Hematopoietic multipotent progenitor cell treated with erythropoietin and hydrocortisone succinate and interleukin-3 and kit ligand, for 6 days (in vitro differentiated cells): Measurements from ENCODE around the gene SBF2.

ENCODE experiments used
- DNase-seq: peaks from one replicate; pipeline ENCODE4 v3.0.0-alpha.2; 2015

SBF2 gene

GRCh38 chr11:9884601-9885000 is 409.4 kb downstream of the SBF2 start:
- no peak for DNase-seq

GRCh38 chr11:9880657-9881056 is 413.4 kb downstream of the SBF2 start:
- no peak for DNase-seq

- DNase-seq = no peak
Measured at GRCh38 chr11:9878936-9879335, 415.1 kb downstream of the SBF2 start.

- no peak for DNase-seq
Measured at GRCh38 chr11:9876331-9876730, 417.7 kb downstream of the SBF2 start.

GRCh38 chr11:9875862-9876261 is 418.2 kb downstream of the SBF2 start:
- no peak for DNase-seq

GRCh38 chr11:9875399-9875798 is 418.6 kb downstream of the SBF2 start:
- DNase-seq = no peak

GRCh38 chr11:9874466-9874865 is 419.6 kb downstream of the SBF2 start:
- DNase-seq = no peak

GRCh38 chr11:9868641-9869040 is 425.4 kb downstream of the SBF2 start:
- DNase-seq = no peak

GRCh38 chr11:9862981-9863380 is 431.0 kb downstream of the SBF2 start:
- DNase-seq = no peak

- peak; percentile 90 for DNase-seq
Measured at GRCh38 chr11:9861860-9862725, 431.9 kb downstream of the SBF2 start.

GRCh38 chr11:9859554-9860305 is 434.3 kb downstream of the SBF2 start:
- DNase-seq = no peak

GRCh38 chr11:9858822-9859221 is 435.2 kb downstream of the SBF2 start:
- DNase-seq = peak; percentile 37

- DNase-seq = no peak
Measured at GRCh38 chr11:9858218-9858617, 435.8 kb downstream of the SBF2 start.

- no peak for DNase-seq
Measured at GRCh38 chr11:9855579-9856287, 438.3 kb downstream of the SBF2 start.

- DNase-seq = no peak
Measured at GRCh38 chr11:9853929-9854552, 440.0 kb downstream of the SBF2 start.

GRCh38 chr11:9852465-9852864 is 441.6 kb downstream of the SBF2 start:
- no peak for DNase-seq

GRCh38 chr11:9851366-9851765 is 442.7 kb downstream of the SBF2 start:
- DNase-seq = no peak

- DNase-seq = no peak
Measured at GRCh38 chr11:9850224-9850895, 443.7 kb downstream of the SBF2 start.

- no peak for DNase-seq
Measured at GRCh38 chr11:9849389-9849788, 444.6 kb downstream of the SBF2 start.

- DNase-seq = no peak
Measured at GRCh38 chr11:9847636-9848035, 446.4 kb downstream of the SBF2 start.

- DNase-seq = no peak
Measured at GRCh38 chr11:9842923-9843322, 451.1 kb downstream of the SBF2 start.

GRCh38 chr11:9840460-9841004 is 453.5 kb downstream of the SBF2 start:
- no peak for DNase-seq
